Fibroblast of lung (primary cell): ENCODE measurements around the gene C1orf116. TPM values are rescaled to one million over a fixed set of nuclear protein-coding genes. Genes with fewer than 3 reads are reported as not detected.
A peak's percentile ranks its signal among the peaks of the same experiment; 100 is the strongest.

ENCODE experiments used
- DNase-seq, 2 donors: peaks; one replicate each; pipeline versions ENCODE4 v3.0.0 to v3.0.0-alpha.2; 2010; ENCODE audit warnings: low read depth in 2 of 2
- H2AFZ ChIP-seq: 2 replicates; pipeline ENCODE4 v1.5.1; 2012; ENCODE audit warnings: low read length, control low read depth, inconsistent platforms
- H3K27ac ChIP-seq: 2 replicates; pipeline ENCODE4 v1.5.1; 2011; ENCODE audit warnings: low read length, control low read depth; ENCODE audit not compliant: insufficient read depth
- H3K27me3 ChIP-seq: 2 replicates; pipeline ENCODE4 v1.5.1; 2011; ENCODE audit warnings: mild to moderate bottlenecking, low read length; ENCODE audit not compliant: control insufficient read depth, insufficient read depth
- H3K36me3 ChIP-seq: 2 replicates; pipeline ENCODE4 v1.5.1; 2011; ENCODE audit warnings: low read length; ENCODE audit not compliant: control insufficient read depth, insufficient read depth
- H3K4me1 ChIP-seq: 2 replicates; pipeline ENCODE4 v1.5.1; 2011; ENCODE audit warnings: low read length; ENCODE audit not compliant: control insufficient read depth, insufficient read depth; ENCODE audit errors: extremely low read depth
- H3K4me2 ChIP-seq: 2 replicates; pipeline ENCODE4 v1.5.1; 2011; ENCODE audit warnings: low read length, control low read depth; ENCODE audit not compliant: insufficient read depth; ENCODE audit errors: extremely low read depth
- H3K4me3 ChIP-seq, 4 experiments: fragments of 200-600 bp in 1 of 4; sonication (generic) in 1 of 4; replicated peaks in 1 of 4; 2 replicates each; pipeline ENCODE4 v1.5.1; 2011 to 2016; ENCODE audit warnings: low read length in 4 of 4, low read depth in 3 of 4, mild to moderate bottlenecking in 3 of 4, control low read depth in 2 of 4, inconsistent platforms in 1 of 4, mixed read lengths in 1 of 4; ENCODE audit not compliant: insufficient read depth in 1 of 4; ENCODE audit errors: control extremely low read depth in 1 of 4
- H3K79me2 ChIP-seq: 2 replicates; pipeline ENCODE4 v1.5.1; 2012; ENCODE audit warnings: mild to moderate bottlenecking, low read length, inconsistent platforms; ENCODE audit not compliant: control insufficient read depth, insufficient read depth
- H3K9ac ChIP-seq: 2 replicates; pipeline ENCODE4 v1.5.1; 2011; ENCODE audit warnings: mild to moderate bottlenecking, low read length, control low read depth; ENCODE audit not compliant: insufficient read depth
- H3K9me3 ChIP-seq: 2 replicates; pipeline ENCODE4 v1.5.1; 2012; ENCODE audit warnings: low read depth, low read length; ENCODE audit not compliant: control insufficient read depth, insufficient read depth
- H4K20me1 ChIP-seq: 2 replicates; pipeline ENCODE4 v1.5.1; 2011; ENCODE audit warnings: low read length; ENCODE audit not compliant: control insufficient read depth, insufficient read depth; ENCODE audit errors: extremely low read depth
- EZH2 ChIP-seq: IDR thresholded peaks from 2 replicates; pipeline ENCODE4 v1.5.1; 2012; ENCODE audit warnings: low read length, control low read depth, mild to moderate bottlenecking; ENCODE audit errors: missing control alignments
- polyA plus RNA-seq, 2 donors: library from polyadenylated mRNA; depleted of rRNA in 1 of 2; stranded (reverse) in 1 of 2; unstranded in 1 of 2; fragments of >200 nt; gene quantifications; 2 replicates each; pipeline ENCODE4 v1.2.1, GENCODE V29; 2011 to 2012; ENCODE audit warnings: missing spikeins in 1 of 2
- total RNA-seq: library from RNA; depleted of rRNA; stranded (reverse); fragments of >200 nt; gene quantifications from 2 replicates; pipeline ENCODE4 v1.2.1, GENCODE V29; 2014
- TF ChIP-seq, protein P1 (sequence below), 2 donors: IDR thresholded peaks in 1 of 2; conservative IDR thresholded peaks in 1 of 2; 1 replicate in 1 of 2; 2 replicates in 1 of 2; pipeline ENCODE4 v1.5.1; 2011 to 2012; ENCODE audit warnings: low read length in 2 of 2, control low read depth in 1 of 2, inconsistent platforms in 1 of 2, low read depth in 1 of 2, mild to moderate bottlenecking in 1 of 2

Gene C1orf116
- total and polyA plus RNA-seq, 2 donors (not counting 1 experiment from before 2014, with no cell fraction given) = 0.06 TPM; not detected in 1

DNA sequence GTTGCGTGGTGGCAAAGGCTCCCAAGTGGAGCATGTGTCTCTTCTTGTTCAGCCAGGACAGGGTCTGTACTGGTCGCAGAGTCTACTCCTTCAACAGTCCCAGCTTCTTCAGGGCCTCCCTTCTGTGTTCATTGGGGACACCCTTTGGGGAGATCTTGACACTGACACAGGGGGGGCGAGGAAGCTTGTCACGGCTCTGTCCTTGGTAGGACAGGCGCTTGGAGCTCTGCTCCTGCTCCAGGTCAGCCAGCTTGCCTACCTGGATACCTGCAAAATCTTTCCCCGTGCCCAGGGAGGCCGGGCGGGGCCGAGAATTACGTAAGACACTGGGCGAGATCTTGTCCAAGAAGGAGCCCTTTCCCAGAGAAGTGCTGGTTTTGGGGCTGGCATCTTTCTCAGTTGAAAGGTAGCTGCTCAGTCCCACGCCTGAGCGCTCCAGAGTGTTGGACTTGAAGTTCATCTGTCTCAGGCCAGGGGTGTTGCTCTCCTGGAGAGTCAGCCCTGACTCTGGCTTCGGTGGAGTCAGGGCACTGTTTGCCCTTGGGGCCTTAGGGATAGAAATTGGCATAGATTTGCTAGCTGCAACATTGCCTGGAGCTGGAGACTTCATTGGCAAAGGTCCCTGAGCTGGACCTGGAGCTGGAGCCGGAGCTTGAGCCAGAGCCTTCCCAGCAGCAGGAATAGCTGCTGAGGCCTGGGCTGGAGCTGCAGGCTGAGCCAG is 10.5 kb downstream of the C1orf116 start:
- no peaks in the 10 kb centered on the region for H3K27me3 ChIP-seq
- no peak overlapping the region for H3K4me2 ChIP-seq
- H3K27ac ChIP-seq = no peak overlapping the region
- TF ChIP-seq, protein P1, sequence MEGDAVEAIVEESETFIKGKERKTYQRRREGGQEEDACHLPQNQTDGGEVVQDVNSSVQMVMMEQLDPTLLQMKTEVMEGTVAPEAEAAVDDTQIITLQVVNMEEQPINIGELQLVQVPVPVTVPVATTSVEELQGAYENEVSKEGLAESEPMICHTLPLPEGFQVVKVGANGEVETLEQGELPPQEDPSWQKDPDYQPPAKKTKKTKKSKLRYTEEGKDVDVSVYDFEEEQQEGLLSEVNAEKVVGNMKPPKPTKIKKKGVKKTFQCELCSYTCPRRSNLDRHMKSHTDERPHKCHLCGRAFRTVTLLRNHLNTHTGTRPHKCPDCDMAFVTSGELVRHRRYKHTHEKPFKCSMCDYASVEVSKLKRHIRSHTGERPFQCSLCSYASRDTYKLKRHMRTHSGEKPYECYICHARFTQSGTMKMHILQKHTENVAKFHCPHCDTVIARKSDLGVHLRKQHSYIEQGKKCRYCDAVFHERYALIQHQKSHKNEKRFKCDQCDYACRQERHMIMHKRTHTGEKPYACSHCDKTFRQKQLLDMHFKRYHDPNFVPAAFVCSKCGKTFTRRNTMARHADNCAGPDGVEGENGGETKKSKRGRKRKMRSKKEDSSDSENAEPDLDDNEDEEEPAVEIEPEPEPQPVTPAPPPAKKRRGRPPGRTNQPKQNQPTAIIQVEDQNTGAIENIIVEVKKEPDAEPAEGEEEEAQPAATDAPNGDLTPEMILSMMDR (conservative IDR thresholded peaks at IDR 0.05 in 1 of 2, IDR thresholded peaks at IDR 0.05 in 1 of 2; ENCODE audit: low read depth in 1 of 2, low read length in 2 of 2) = no peak
- TF ChIP-seq EZH2 = no peak
- H4K20me1 ChIP-seq = no peaks in the 10 kb centered on the region
- peaks cover 7% of the 10 kb centered on the region for H3K4me1 ChIP-seq
- H3K9ac ChIP-seq = no peak overlapping the region
- no peaks in the 10 kb centered on the region for H3K79me2 ChIP-seq
- H3K9me3 ChIP-seq = no peaks in the 10 kb centered on the region
- no peak overlapping the region for H2AFZ ChIP-seq
- no peaks in the 10 kb centered on the region for H3K36me3 ChIP-seq
- no peak for DNase-seq
- H3K4me3 ChIP-seq = no peak overlapping the region

- Histone ChIP-seq H3K27me3 (no peaks in the 10 kb centered on the region), H3K9me3 (no peaks in the 10 kb centered on the region), H2AFZ (no peak overlapping the region), H3K27ac (no peak overlapping the region), H3K36me3 (no peaks in the 10 kb centered on the region), H3K4me3 (no peak overlapping the region), H3K79me2 (no peaks in the 10 kb centered on the region), H3K4me2 (no peak overlapping the region), H3K9ac (no peak overlapping the region), H3K4me1 (peaks cover 7% of the 10 kb centered on the region), H4K20me1 (no peaks in the 10 kb centered on the region)
- DNase-seq = peak; percentile 11 to 87
- TF ChIP-seq EZH2 = no peak
- TF ChIP-seq, protein P1 (conservative IDR thresholded peaks at IDR 0.05 in 1 of 2, IDR thresholded peaks at IDR 0.05 in 1 of 2; ENCODE audit: low read depth in 1 of 2, low read length in 2 of 2) = no peak
These were observed 11.3 kb downstream of the C1orf116 start for GRCh38 chr1:207021139-207021861.

- Histone ChIP-seq H3K9me3 (no peaks in the 10 kb centered on the region), H3K4me1 (peaks cover 7% of the 10 kb centered on the region), H3K4me2 (no peak overlapping the region), H2AFZ (no peak overlapping the region), H3K4me3 (no peak overlapping the region), H3K36me3 (no peaks in the 10 kb centered on the region), H3K27me3 (no peaks in the 10 kb centered on the region), H4K20me1 (no peaks in the 10 kb centered on the region), H3K79me2 (no peaks in the 10 kb centered on the region), H3K9ac (no peak overlapping the region), H3K27ac (no peak overlapping the region)
- TF ChIP-seq EZH2 = no peak
- TF ChIP-seq, protein P1 (conservative IDR thresholded peaks at IDR 0.05 in 1 of 2, IDR thresholded peaks at IDR 0.05 in 1 of 2; ENCODE audit: low read depth in 1 of 2, low read length in 2 of 2) = no peak
- DNase-seq = peak in 1 of 2 donors; percentile 25
These were observed 11.8 kb downstream of the C1orf116 start for GRCh38 chr1:207020709-207021107.
